GM21723 (cell line): ENCODE data around the gene KPTN.

ENCODE experiments used
- ATAC-seq: cut with Tn5 transposase; IDR thresholded peaks from one replicate; pipeline ENCODE4 v1.9.1; 2021; ENCODE audit warnings: mild to moderate bottlenecking, moderate library complexity; ENCODE audit not compliant: unreplicated experiment

Gene KPTN

DNA sequence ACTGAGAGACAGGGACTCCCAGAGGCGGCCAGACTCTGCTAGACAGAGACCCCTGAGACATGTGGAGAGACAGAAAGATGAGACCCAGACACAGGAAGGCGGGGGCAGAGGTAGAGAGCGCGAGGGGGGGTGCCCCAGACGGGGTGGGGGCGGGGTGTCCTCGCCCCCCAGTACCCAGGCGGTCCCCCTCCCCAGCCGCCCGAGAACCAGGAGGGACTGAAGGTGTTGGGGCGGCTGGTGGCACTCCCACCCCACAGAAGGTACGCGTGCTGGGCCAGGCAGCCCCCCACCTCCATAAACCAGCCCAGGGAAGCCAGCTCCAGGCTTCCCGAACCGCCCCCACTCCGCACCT, 12.7 kb downstream of the KPTN start:
- ATAC-seq, result no peak

GRCh38 chr19:47470447-47471195, 13.4 kb downstream of the KPTN start:
- no peak for ATAC-seq

DNA sequence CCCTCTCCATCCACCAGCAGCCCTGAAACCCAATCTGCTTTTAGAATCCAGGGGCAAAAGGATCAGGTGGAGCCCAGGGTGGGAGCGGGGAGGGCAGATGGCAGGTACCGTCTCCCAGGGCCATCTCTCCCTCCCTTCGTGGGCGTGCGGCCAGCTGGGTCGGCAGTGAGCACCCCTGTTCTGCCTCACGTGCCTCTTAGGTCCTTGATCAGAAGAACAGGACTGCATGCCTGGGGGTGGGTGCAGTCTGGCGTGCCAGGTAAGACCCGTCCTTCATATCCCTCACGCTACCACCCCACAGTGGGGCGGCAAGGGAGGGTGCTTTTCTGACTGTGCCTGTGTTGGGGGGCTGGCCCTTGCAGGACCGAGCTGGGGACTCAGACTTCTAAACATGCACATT, 14.3 kb downstream of the KPTN start:
- ATAC-seq, result no peak

DNA sequence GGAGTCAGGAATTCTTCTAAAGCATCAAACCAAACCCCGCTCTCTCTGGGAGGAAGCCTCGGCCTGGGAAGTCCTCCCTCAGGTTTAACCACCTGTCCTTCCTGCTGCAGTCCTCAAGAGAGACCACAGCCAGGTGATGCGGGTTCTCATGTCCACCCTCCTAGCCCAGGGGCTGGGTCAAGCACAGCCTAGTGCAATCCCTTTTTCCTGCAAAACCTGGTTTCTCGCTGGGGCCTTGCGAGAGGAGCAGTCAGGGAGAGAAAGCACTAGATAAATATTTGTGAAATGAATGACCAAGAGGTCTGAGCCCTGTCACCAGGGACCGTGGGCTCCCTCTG, 14.7 kb downstream of the KPTN start:
- no peak for ATAC-seq

GRCh38 chr19:47467914-47468313, 16.1 kb downstream of the KPTN start:
- ATAC-seq, result no peak

DNA sequence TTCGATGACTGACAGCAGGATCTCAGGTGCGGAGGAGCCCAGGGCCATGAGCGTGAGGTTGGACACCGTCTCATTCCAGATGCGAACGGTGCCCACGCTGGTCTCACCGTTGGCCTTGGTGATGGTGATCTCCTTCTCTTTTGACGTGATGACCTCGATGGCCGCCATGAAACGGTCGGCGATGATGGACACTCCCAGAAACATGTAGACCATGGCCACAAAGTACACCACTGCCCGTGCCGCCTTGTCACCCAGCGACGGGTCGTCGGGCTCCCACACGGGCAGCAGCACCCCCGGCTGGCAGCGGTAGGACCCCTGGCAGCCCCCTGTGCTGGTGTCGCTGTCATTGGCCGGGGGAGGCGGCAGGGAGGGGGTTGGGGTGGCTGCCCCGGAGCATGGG, 18.1 kb downstream of the KPTN start:
- ATAC-seq, result no peak

- ATAC-seq, result no peak
Observed at GRCh38 chr19:47464675-47465419, 19.2 kb downstream of the KPTN start.

GRCh38 chr19:47461876-47462275, 22.1 kb downstream of the KPTN start:
- no peak for ATAC-seq

GRCh38 chr19:47459477-47459876, 24.5 kb downstream of the KPTN start:
- ATAC-seq, result no peak

DNA sequence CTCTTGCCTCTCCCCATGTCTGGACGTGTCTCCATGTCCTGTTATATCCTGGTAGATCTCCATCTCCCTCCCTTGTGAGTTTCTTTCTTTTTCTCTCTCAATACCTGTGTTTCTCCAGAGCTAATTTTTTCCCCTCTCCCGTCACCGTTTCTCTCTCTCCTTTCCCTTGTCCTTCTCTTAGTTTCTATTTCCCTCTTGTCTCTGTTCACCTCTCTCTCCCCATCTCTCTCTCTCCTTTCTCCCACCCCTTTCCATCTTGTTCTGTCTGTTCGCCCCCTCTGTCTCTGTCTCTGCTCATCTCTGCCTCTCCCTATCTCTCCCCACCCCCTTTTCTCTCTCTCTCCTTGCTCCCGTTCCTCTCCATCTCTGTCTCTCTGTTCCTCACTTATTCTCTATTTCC, 25.3 kb downstream of the KPTN start:
- no peak for ATAC-seq

DNA sequence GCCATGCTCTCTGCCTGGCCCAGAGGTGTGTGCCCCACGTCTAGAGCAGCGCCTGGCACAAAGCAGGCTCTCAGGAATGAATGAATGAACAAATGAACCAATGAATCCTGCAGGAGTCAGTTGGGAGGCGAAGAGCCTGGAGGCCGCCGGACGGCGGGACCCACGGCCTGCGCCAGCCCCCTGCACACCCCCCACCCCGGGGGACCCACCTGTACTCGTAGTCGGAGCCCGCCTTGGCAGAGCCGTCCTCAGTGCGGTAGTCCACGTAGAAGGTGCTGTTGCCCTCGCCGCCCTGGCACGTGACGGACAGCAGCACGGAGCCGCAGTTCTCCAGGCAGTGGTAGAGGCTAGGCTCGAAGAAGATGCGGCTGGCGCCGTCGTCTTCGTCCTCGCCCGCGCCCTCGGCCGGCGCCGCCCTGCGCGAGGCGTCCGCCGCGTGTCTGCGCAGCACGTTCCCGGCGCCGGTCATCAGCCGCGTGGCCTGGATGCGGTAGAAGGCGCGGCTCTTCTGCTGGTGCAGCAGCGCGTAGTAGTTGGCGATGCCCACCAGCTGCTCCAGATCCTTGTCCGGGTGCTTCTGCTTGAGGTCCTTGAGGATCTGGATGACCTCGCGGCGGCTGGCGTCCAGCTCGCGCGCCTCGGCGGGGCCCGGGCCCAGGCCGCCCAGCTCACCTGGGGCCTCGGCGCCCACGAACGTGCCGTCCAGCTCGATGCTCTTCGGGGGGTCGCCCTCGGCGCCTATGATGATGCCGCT, 27.1 kb downstream of the KPTN start:
- no peak for ATAC-seq

DNA sequence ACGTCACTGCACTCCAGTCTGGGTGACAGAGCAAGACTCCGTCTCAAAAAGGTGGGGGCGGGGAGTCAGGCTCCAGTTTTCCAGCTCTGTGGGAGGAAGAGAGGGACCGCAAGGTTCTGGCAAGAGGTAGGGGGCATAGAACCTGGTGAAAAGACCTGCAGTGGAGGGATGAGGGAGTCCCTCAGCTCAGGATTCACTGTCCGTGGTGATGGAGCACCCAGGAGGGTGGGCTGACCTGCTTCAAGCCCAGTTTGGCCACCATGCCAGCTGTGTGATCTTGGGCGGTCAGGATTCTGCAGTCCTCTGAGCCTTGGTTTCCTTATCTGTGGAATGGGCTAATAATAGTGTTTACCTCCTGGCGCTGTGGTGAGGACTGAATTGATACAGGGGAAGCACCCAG, 33.5 kb downstream of the KPTN start:
- ATAC-seq, result no peak

DNA sequence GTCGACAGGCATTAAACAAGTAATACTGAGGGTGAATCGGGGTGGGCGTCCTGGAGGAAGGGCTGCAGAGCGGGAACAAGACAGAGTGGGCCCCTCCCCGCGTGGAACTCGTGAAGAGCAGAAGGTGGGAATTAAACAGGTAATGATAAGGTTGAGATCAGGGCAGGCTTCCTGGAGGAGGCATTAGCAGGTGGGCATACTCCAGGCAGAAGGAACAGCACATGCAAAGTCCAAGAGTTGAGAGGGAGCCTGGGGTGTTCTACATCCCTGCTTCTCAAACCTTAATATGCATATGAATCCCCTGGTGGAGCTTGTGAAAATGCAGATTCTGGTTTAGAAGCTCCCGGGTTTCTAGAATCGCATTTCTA, 35.7 kb downstream of the KPTN start:
- ATAC-seq, result no peak

DNA sequence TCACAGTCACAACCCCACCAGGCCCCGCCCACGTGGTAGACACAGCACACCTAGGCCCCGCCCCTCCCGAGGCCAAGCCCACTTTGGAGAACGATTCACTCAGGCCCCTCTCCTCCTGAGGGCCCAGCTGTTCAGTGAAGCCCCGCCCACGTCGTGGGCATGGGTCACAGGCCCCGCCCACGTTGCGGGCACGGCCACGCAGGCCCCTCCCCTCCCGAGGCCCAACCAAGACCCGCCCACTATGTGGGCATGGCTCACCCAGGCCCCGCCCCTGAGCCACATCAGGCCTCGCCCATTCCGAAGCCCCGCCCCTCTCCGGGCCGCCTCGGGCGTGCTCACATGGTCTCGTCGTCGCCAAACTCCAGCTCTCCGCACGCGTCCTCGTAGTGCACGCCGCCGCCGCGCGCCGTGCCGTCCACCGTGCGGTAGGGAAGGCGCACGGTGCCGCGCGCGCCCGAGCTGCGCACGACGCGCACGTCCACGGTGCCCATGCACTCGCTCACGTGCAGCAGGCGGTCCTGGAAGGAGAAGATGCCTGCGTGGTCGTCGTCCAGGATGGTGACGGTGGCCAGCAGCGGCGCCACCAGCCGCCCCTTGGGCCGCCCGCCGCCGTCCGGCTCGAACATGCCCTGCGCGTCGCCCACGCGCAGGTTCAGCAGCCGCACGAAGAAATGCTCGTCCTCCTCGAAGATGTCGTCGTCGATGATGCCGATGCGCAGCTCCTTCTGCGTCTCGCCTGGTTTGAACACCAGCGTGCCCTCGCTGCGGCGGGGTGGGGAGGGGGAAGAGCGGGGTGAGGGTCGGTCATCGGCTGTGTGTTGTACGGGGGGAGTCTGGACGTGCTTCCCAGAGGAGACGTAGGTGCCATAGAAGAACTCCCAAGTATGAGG, 36.3 kb downstream of the KPTN start:
- no peak for ATAC-seq

- ATAC-seq, result no peak
Observed at GRCh38 chr19:47446534-47447469, 37.2 kb downstream of the KPTN start.

- no peak for ATAC-seq
Observed at GRCh38 chr19:47445937-47446402, 38.0 kb downstream of the KPTN start.

DNA sequence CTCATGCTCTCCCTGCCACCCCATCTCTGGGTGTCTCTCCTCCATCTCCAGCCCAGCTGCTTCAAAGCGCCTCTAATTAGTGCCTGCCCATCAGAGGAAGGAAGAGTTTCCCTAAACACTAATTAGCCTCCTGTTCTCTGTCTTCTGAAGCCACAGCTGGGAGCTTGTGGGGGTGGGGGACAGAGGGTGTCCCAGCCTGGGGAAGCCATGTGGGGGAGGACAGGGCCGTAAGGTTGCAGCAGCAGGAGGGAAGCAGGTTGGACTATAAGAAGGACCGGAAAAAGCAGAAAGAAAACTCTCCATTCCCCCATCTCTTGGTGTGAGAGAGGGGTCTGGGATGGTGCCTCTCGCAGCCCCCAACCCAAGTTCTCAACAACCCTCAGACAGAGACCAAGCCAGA, 38.5 kb downstream of the KPTN start:
- ATAC-seq, result no peak

DNA sequence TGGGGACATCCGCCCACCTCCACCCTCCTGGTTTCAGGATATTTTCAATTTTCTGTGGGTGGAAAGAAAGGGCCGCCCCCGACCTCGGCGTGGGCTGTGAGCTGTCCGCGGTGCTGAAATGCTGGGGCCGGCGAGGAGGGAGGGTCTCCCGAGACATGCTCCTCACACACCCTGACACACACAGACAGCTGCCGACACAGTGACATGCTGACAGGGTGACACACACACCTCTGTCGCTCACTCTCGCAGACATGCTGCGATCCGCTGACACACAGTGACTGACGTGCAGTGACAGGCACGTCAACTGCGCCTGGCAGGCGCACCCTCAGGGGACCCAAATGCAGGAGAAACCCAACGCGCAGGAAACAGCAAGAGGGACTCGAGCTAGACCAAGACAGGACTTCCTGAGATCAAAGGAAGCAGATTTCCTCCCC, 39.6 kb downstream of the KPTN start:
- no peak for ATAC-seq

- no peak for ATAC-seq
Observed at GRCh38 chr19:47443331-47443730, 40.7 kb downstream of the KPTN start.

DNA sequence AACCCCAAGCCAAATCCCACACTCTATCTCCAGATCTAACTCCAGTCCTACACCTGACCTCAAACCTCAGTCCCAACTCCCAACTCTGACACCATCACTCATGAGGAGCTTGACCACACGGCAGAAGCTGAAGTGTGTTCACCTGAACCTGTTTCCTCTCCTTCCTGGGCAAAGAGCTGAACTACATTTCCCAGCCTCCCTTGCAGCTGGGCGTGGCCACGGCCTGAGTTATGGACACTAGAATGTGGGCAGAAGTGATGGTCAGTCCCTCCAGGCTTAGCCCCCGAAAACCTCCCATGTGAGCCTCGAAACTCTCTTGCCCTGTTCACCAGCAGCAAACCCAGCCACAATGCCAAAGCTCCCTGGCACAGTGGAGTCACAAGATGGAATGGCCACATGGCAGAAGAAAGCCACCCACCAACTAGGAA, 45.2 kb downstream of the KPTN start:
- ATAC-seq, result no peak
